Neuronal stem cell (in vitro differentiated cells): ENCODE measurements around the gene FNDC11.
"Not testable (repeated sequence)": the region's sequence is repeated elsewhere in the genome, so short reads cannot be mapped to it uniquely, and the experiment has no call there.

Source experiments
- DNase-seq: peaks from one replicate; pipeline ENCODE4 v3.0.0-alpha.2; 2013; ENCODE audit warnings: low spot score
- H2AFZ ChIP-seq: one replicate; pipeline ENCODE4 v1.6.1; 2013; ENCODE audit warnings: mild to moderate bottlenecking, low read length, inconsistent platforms
- H2AK5ac ChIP-seq: 2 replicates; pipeline ENCODE4 v1.6.1; 2013; ENCODE audit warnings: low read depth, mild to moderate bottlenecking, inconsistent platforms, low read length, moderate library complexity, mixed read lengths
- H2BK120ac ChIP-seq: 2 replicates; pipeline ENCODE4 v1.6.1; 2013; ENCODE audit warnings: low read depth, mild to moderate bottlenecking, inconsistent platforms, low read length, moderate library complexity, mixed read lengths
- H2BK12ac ChIP-seq: one replicate; pipeline ENCODE4 v1.6.1; 2013; ENCODE audit warnings: low read length, inconsistent platforms
- H2BK15ac ChIP-seq: 2 replicates; pipeline ENCODE4 v1.6.1; 2013; ENCODE audit warnings: mild to moderate bottlenecking, low read length, inconsistent platforms, mixed read lengths
- H2BK5ac ChIP-seq: one replicate; pipeline ENCODE4 v1.6.1; 2013; ENCODE audit warnings: inconsistent platforms, mild to moderate bottlenecking, low read length, moderate library complexity
- H3K14ac ChIP-seq: one replicate; pipeline ENCODE4 v1.6.1; 2013; ENCODE audit warnings: low read length, inconsistent platforms
- H3K18ac ChIP-seq: 2 replicates; pipeline ENCODE4 v1.6.1; 2013; ENCODE audit warnings: low read length, inconsistent platforms
- H3K23ac ChIP-seq: 2 replicates; pipeline ENCODE4 v1.6.1; 2013; ENCODE audit warnings: low read depth, mild to moderate bottlenecking, mixed read lengths, low read length, inconsistent platforms; ENCODE audit not compliant: poor library complexity
- H3K27ac ChIP-seq: replicated peaks from 3 replicates; pipeline ENCODE4 v1.5.1; 2013; ENCODE audit warnings: low read length, inconsistent platforms
- H3K27me3 ChIP-seq, 3 experiments: 2 replicates each; pipeline ENCODE4 v1.6.1; 2013; ENCODE audit warnings: low read length in 3 of 3, mild to moderate bottlenecking in 2 of 3, inconsistent platforms in 1 of 3, low read depth in 1 of 3, mixed read lengths in 1 of 3, moderate library complexity in 1 of 3; ENCODE audit not compliant: control insufficient read depth in 3 of 3, insufficient read depth in 3 of 3
- H3K36me3 ChIP-seq, 2 donors: replicated peaks in 1 of 2; 2 replicates each; pipeline ENCODE4 v1.6.1; 2013; ENCODE audit warnings: low read length in 2 of 2; ENCODE audit not compliant: control insufficient read depth in 2 of 2, insufficient read depth in 2 of 2
- H3K4ac ChIP-seq: 2 replicates; pipeline ENCODE4 v1.6.1; 2013; ENCODE audit warnings: inconsistent platforms, mild to moderate bottlenecking, low read length, moderate library complexity
- H3K4me1 ChIP-seq, 2 donors: 1 replicate in 1 of 2; 2 replicates in 1 of 2; pipeline ENCODE4 v1.6.1; 2013; ENCODE audit warnings: low read length in 2 of 2, low read depth in 1 of 2; ENCODE audit not compliant: control insufficient read depth in 2 of 2, insufficient read depth in 1 of 2
- H3K4me2 ChIP-seq: one replicate; pipeline ENCODE4 v1.6.1; 2013; ENCODE audit warnings: mild to moderate bottlenecking, low read length, inconsistent platforms; ENCODE audit not compliant: insufficient read depth, poor library complexity, severe bottlenecking
- H3K4me3 ChIP-seq, 2 donors: 2 replicates each; pipeline ENCODE4 v1.5.1; 2013; ENCODE audit warnings: low read length in 2 of 2, mild to moderate bottlenecking in 2 of 2, inconsistent platforms in 1 of 2, moderate library complexity in 1 of 2
- H3K79me1 ChIP-seq: one replicate; pipeline ENCODE4 v1.6.1; 2013; ENCODE audit warnings: low read depth, mild to moderate bottlenecking, inconsistent platforms, low read length, moderate library complexity
- H3K9ac ChIP-seq: one replicate; pipeline ENCODE4 v1.6.1; 2013; ENCODE audit warnings: mild to moderate bottlenecking, low read depth, low read length, inconsistent platforms; ENCODE audit not compliant: poor library complexity
- H3K9me3 ChIP-seq, 2 donors: replicated peaks in 1 of 2; 2 replicates each; pipeline versions ENCODE3 to v1.6.1; 2013; ENCODE audit warnings: low read length in 2 of 2, mild to moderate bottlenecking in 2 of 2, inconsistent platforms in 1 of 2, low read depth in 1 of 2, mixed read lengths in 1 of 2, moderate library complexity in 1 of 2; ENCODE audit not compliant: control insufficient read depth in 2 of 2, insufficient read depth in 1 of 2
- H4K8ac ChIP-seq: one replicate; pipeline ENCODE4 v1.6.1; 2013; ENCODE audit warnings: low read depth, mild to moderate bottlenecking, inconsistent platforms, low read length, moderate library complexity
- H4K91ac ChIP-seq: one replicate; pipeline ENCODE4 v1.6.1; 2013; ENCODE audit warnings: low read length, low read depth, mild to moderate bottlenecking, inconsistent platforms; ENCODE audit not compliant: poor library complexity
- WGBS, 2 donors: extraction: QIAGEN DNeasy Blood & Tissue Kit; methylation state at CpG; one replicate each; pipeline ENCODE4 v1.1.7; 2013; ENCODE audit warnings: missing lambda C conversion rate in 2 of 2, mixed read lengths in 1 of 2; ENCODE audit not compliant: insufficient read length in 2 of 2, insufficient replicate concordance in 1 of 2; ENCODE audit errors: extremely low coverage in 2 of 2; 5-methylcytosine and 5-hydroxymethylcytosine counted together

The FNDC11 gene

DNA sequence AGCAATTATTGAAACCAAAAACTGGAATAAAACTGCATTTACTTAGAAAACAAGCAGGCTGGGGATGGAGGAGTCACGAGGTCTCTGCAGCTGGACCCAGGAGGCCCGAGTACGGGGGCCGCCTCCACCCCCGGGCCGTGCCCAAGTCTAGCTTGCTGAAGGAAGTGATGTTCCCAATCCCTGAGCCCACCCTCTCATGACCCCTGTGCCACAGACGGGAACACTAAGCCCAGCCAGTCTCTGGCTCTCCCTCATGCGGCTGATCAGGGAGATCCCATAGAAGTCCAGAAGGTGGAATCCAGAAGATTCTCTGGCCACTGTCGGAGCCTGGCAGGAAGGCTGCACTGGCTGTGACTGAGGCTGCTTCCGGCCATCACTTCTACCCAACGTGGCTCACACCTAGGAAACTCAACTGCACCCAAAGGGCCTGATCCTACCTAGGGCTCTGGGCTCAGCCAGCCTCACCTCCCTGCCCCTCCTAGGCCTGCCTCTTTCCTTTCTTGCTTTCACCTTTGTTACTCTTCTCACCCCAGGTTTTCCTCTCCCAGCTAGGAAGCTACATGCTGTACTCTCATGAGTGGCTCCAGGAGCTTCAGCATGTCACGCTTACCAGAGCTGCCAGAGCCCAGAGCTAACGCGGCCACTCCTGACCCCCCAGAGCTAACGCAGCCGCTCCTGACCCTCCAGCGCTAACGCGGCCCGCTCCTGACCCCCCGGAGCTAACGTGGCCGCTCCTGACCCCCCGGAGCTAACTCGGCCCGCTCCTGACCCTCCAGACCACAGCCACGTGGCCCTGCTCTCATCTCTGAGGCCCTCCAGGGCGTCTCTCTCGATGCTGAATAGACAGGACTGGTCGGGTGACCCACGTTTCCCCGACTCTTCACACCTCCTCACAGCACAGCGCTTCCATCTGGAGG, 44.8 kb downstream of the FNDC11 start:
- Histone ChIP-seq H3K4me2 (no peak overlapping the region), H3K4me1 (no peaks in the 10 kb centered on the region), H3K36me3 (peaks cover 26 to 79% of the 10 kb centered on the region in 2 donors), H3K79me1 (no peaks in the 10 kb centered on the region), H2BK12ac (no peak overlapping the region), H3K4me3 (no peak overlapping the region), H3K23ac (no peak overlapping the region), H3K18ac (no peak overlapping the region), H3K27ac (no peak overlapping the region), H3K27me3 (no peaks in the 10 kb centered on the region), H2BK120ac (no peak overlapping the region), H2AK5ac (no peak overlapping the region), H3K14ac (no peak overlapping the region), H4K91ac (no peak overlapping the region), H3K9ac (no peak overlapping the region), H3K4ac (no peak overlapping the region), H2BK15ac (no peak overlapping the region), H2AFZ (no peak overlapping the region), H2BK5ac (no peak overlapping the region), H3K9me3 (no peaks in the 10 kb centered on the region), H4K8ac (no peak overlapping the region)
- WGBS, 2 donors = no CpG with 5 or more reads among the region's 33 CpGs
- DNase-seq = no peak

DNA sequence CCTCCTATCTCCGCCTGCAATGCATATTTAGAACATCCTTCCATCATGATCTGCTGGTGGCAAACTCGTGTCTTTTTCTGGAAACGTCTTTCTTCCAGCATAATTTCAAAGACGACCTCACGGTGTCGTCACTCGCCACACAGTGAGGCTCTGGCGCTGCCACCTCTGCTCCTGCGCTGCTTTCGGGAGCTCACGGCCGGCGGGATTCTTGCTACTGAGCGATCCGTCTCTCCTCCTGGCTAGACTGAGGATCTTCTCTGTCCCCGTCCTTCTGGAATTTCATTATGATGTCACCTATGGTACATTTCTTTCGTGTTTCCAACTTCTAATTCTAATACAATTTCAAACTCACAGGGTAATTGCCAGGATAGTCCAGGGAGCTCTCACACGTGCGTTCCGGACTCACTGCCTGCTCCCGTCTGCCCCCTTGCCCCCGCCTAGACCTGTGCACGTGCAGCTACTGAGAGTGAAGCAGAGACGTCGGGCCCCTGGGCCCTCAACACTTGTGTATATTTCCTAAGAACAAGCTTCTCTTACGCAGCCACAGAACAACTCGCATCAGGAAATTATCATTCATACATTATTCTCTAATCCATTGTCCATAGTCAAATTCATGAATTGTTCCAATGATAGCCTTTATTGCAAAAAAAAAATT, 45.6 kb downstream of the FNDC11 start:
- no peak overlapping the region for H2BK12ac ChIP-seq
- no peak for DNase-seq
- no peak overlapping the region for H3K27ac ChIP-seq
- no peak overlapping the region for H4K91ac ChIP-seq
- H3K4ac ChIP-seq = no peak overlapping the region
- no peak overlapping the region for H2AK5ac ChIP-seq
- H3K36me3 ChIP-seq = peaks cover 26 to 76% of the 10 kb centered on the region in 2 donors
- H3K9ac ChIP-seq = no peak overlapping the region
- no peak overlapping the region for H2BK15ac ChIP-seq
- H3K27me3 ChIP-seq = no peaks in the 10 kb centered on the region
- H3K4me1 ChIP-seq = no peaks in the 10 kb centered on the region
- no peak overlapping the region for H3K18ac ChIP-seq
- H3K9me3 ChIP-seq = no peaks in the 10 kb centered on the region
- H2BK120ac ChIP-seq = no peak overlapping the region
- no peak overlapping the region for H3K4me3 ChIP-seq
- no peak overlapping the region for H2AFZ ChIP-seq
- no peak overlapping the region for H2BK5ac ChIP-seq
- no peak overlapping the region for H3K23ac ChIP-seq
- H3K79me1 ChIP-seq = no peaks in the 10 kb centered on the region
- H3K4me2 ChIP-seq = no peak overlapping the region
- H3K14ac ChIP-seq = no peak overlapping the region
- H4K8ac ChIP-seq = no peak overlapping the region
- WGBS, 2 donors = no CpG with 5 or more reads among the region's 27 CpGs

DNA sequence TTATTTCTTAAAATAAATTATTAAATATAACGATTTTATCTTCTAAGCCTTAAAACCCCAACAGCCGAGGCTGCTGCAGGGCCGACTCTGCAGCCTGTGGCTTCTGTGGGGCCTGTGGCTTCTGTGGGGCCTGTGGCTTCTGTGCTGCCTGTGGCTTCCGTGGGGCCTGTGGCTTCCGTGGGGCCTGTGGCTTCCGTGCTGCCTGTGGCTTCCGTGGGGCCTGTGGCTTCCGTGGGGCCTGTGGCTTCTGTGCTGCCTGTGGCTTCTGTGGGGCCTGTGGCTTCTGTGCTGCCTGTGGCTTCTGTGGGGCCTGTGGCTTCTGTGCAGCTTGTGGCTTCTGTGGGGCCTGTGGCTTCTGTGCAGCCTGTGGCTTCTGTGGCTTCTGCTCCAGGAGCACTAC, 47.7 kb downstream of the FNDC11 start:
- not testable (repeated sequence) for H2AK5ac ChIP-seq, H2AFZ ChIP-seq, H3K14ac ChIP-seq, H3K4me2 ChIP-seq, H2BK15ac ChIP-seq, H2BK120ac ChIP-seq, H3K23ac ChIP-seq, H3K9me3 ChIP-seq, H3K18ac ChIP-seq, H2BK5ac ChIP-seq, H3K79me1 ChIP-seq, H2BK12ac ChIP-seq, H4K8ac ChIP-seq, H3K4me3 ChIP-seq, H3K27me3 ChIP-seq, H3K27ac ChIP-seq, H3K4me1 ChIP-seq, H4K91ac ChIP-seq, H3K9ac ChIP-seq, H3K4ac ChIP-seq, DNase-seq
- WGBS, 2 donors = no CpG with 5 or more reads among the region's 8 CpGs
- H3K36me3 ChIP-seq = peaks cover 23 to 65% of the 10 kb centered on the region in 2 donors

- Histone ChIP-seq H2BK5ac (no peak overlapping the region), H3K79me1 (no peaks in the 10 kb centered on the region), H3K23ac (no peak overlapping the region), H3K4me3 (no peak overlapping the region), H2AFZ (no peak overlapping the region), H2BK15ac (no peak overlapping the region), H3K27ac (no peak overlapping the region), H3K9ac (no peak overlapping the region), H2BK12ac (no peak overlapping the region), H2AK5ac (no peak overlapping the region), H3K14ac (no peak overlapping the region), H3K27me3 (no peaks in the 10 kb centered on the region), H4K8ac (no peak overlapping the region), H3K9me3 (no peaks in the 10 kb centered on the region), H3K4me1 (no peaks in the 10 kb centered on the region), H3K4ac (no peak overlapping the region), H3K36me3 (peaks cover 23 to 61% of the 10 kb centered on the region in 2 donors), H4K91ac (no peak overlapping the region), H3K4me2 (no peak overlapping the region), H2BK120ac (no peak overlapping the region), H3K18ac (no peak overlapping the region)
- DNase-seq = no peak
- WGBS, 2 donors = no CpG with 5 or more reads among the region's 3 CpGs
Observed at GRCh38 chr20:63602321-63602720, 48.4 kb downstream of the FNDC11 start.
